ENCODE data around the gene GOLGA6L10. TPM values are rescaled to one million over a fixed set of nuclear protein-coding genes. Genes with fewer than 3 reads are reported as not detected.
"Not testable (repeated sequence)": the region's sequence is repeated elsewhere in the genome, so short reads cannot be mapped to it uniquely, and the experiment has no call there.

GOLGA6L10 gene
- total and polyA plus RNA-seq, 9 donors, result 0.19 to 2.5 (median 0.71) TPM

- peaks cover 9% of the 10 kb centered on the region for H3K27me3 ChIP-seq (ENCODE audit: control insufficient read depth, insufficient read depth, low read length)
- no peaks in the 10 kb centered on the region for H3K9me3 ChIP-seq (replicated peaks; ENCODE audit: control insufficient read depth, low read depth, low read length)
- DNase-seq, result no peak
- 79% methylated on average over 7 of the region's 7 CpGs for WGBS (ENCODE audit: insufficient coverage)
- H3K27ac ChIP-seq (ENCODE audit: low read length), result no peak overlapping the region
- H3K4me3 ChIP-seq (ENCODE audit: low read length), result no peak overlapping the region
- no peaks in the 10 kb centered on the region for H3K4me1 ChIP-seq (ENCODE audit: control insufficient read depth, insufficient read depth, low read length)
- no peaks in the 10 kb centered on the region for H3K36me3 ChIP-seq (ENCODE audit: control insufficient read depth, insufficient read depth, low read length)
Measured at GRCh38 chr15:82300883-82301282, 48.4 kb downstream of the GOLGA6L10 start.

GRCh38 chr15:82300326-82300725 lies 48.9 kb downstream of the GOLGA6L10 start:
- H3K36me3 ChIP-seq (ENCODE audit: control insufficient read depth, insufficient read depth, low read length); H3K27ac ChIP-seq (ENCODE audit: low read length); DNase-seq; H3K4me3 ChIP-seq (ENCODE audit: low read length); H3K4me1 ChIP-seq (ENCODE audit: control insufficient read depth, insufficient read depth, low read length); H3K9me3 ChIP-seq (replicated peaks; ENCODE audit: control insufficient read depth, low read depth, low read length); H3K27me3 ChIP-seq (ENCODE audit: control insufficient read depth, insufficient read depth, low read length): not testable (repeated sequence)
- WGBS (ENCODE audit: insufficient coverage), result 59% methylated on average over 4 of the region's 6 CpGs

DNA sequence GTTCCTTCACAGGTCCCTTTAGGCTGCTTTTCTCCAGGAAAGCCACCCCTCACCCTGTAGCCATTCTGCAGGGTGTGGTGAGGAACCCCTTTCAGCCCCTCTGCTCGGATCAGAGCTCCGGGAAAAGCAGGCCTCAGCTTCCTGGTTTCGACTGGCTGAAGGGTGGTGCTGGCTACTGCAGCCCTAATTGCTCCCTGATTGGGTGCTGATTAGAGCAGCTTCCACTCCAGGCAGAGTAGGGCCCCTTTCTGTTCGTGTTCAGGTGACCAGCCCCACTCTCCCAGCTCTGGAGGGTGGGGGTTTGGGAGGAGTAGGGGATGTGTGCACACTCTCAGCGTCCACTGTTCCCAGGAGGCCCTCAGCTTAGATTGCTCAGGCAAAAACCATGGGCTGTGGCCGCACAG lies 49.8 kb downstream of the GOLGA6L10 start:
- not testable (repeated sequence) for H3K9me3 ChIP-seq (replicated peaks; ENCODE audit: control insufficient read depth, low read depth, low read length); DNase-seq; H3K4me3 ChIP-seq (ENCODE audit: low read length); H3K27me3 ChIP-seq (ENCODE audit: control insufficient read depth, insufficient read depth, low read length); H3K36me3 ChIP-seq (ENCODE audit: control insufficient read depth, insufficient read depth, low read length); H3K4me1 ChIP-seq (ENCODE audit: control insufficient read depth, insufficient read depth, low read length); H3K27ac ChIP-seq (ENCODE audit: low read length)
- 71% methylated on average over 2 of the region's 6 CpGs for WGBS (ENCODE audit: insufficient coverage)

GRCh38 chr15:82298520-82298919 lies 50.8 kb downstream of the GOLGA6L10 start:
- WGBS (ENCODE audit: insufficient coverage), result 9% methylated on average over 40 of the region's 44 CpGs
- H3K27me3 ChIP-seq (ENCODE audit: control insufficient read depth, insufficient read depth, low read length), result peaks cover 9% of the 10 kb centered on the region
- no peak overlapping the region for H3K4me3 ChIP-seq (ENCODE audit: low read length)
- H3K4me1 ChIP-seq (ENCODE audit: control insufficient read depth, insufficient read depth, low read length), result no peaks in the 10 kb centered on the region
- DNase-seq, result no peak
- no peaks in the 10 kb centered on the region for H3K9me3 ChIP-seq (replicated peaks; ENCODE audit: control insufficient read depth, low read depth, low read length)
- no peaks in the 10 kb centered on the region for H3K36me3 ChIP-seq (ENCODE audit: control insufficient read depth, insufficient read depth, low read length)
- H3K27ac ChIP-seq (ENCODE audit: low read length), result no peak overlapping the region

- WGBS (ENCODE audit: insufficient coverage), result 91% methylated on average over 4 of the region's 13 CpGs
- Histone ChIP-seq H3K36me3 (ENCODE audit: control insufficient read depth, insufficient read depth, low read length) (no peaks in the 10 kb centered on the region), H3K27me3 (ENCODE audit: control insufficient read depth, insufficient read depth, low read length) (peaks cover 9% of the 10 kb centered on the region), H3K4me1 (ENCODE audit: control insufficient read depth, insufficient read depth, low read length) (no peaks in the 10 kb centered on the region), H3K27ac (ENCODE audit: low read length) (no peak overlapping the region), H3K9me3 (replicated peaks; ENCODE audit: control insufficient read depth, low read depth, low read length) (no peaks in the 10 kb centered on the region), H3K4me3 (ENCODE audit: low read length) (no peak overlapping the region)
- no peak for DNase-seq
Measured at GRCh38 chr15:82298032-82298431, 51.2 kb downstream of the GOLGA6L10 start.

- no peak overlapping the region for H3K4me3 ChIP-seq (ENCODE audit: low read length)
- peaks cover 9% of the 10 kb centered on the region for H3K27me3 ChIP-seq (ENCODE audit: control insufficient read depth, insufficient read depth, low read length)
- DNase-seq, result no peak
- H3K4me1 ChIP-seq (ENCODE audit: control insufficient read depth, insufficient read depth, low read length), result no peaks in the 10 kb centered on the region
- 86% methylated on average over 5 of the region's 5 CpGs for WGBS (ENCODE audit: insufficient coverage)
- no peak overlapping the region for H3K27ac ChIP-seq (ENCODE audit: low read length)
- H3K36me3 ChIP-seq (ENCODE audit: control insufficient read depth, insufficient read depth, low read length), result no peaks in the 10 kb centered on the region
- H3K9me3 ChIP-seq (replicated peaks; ENCODE audit: control insufficient read depth, low read depth, low read length), result no peaks in the 10 kb centered on the region
Measured at GRCh38 chr15:82297546-82297945, 51.7 kb downstream of the GOLGA6L10 start.

- no peaks in the 10 kb centered on the region for H3K36me3 ChIP-seq (ENCODE audit: control insufficient read depth, insufficient read depth, low read length)
- no peaks in the 10 kb centered on the region for H3K4me1 ChIP-seq (ENCODE audit: control insufficient read depth, insufficient read depth, low read length)
- no peak for DNase-seq
- H3K27me3 ChIP-seq (ENCODE audit: control insufficient read depth, insufficient read depth, low read length), result peaks cover 9% of the 10 kb centered on the region
- 48% methylated on average over 8 of the region's 11 CpGs for WGBS (ENCODE audit: insufficient coverage)
- no peaks in the 10 kb centered on the region for H3K9me3 ChIP-seq (replicated peaks; ENCODE audit: control insufficient read depth, low read depth, low read length)
- H3K27ac ChIP-seq (ENCODE audit: low read length), result no peak overlapping the region
- H3K4me3 ChIP-seq (ENCODE audit: low read length), result no peak overlapping the region
Measured at GRCh38 chr15:82294061-82294690, 55.1 kb downstream of the GOLGA6L10 start.

DNA sequence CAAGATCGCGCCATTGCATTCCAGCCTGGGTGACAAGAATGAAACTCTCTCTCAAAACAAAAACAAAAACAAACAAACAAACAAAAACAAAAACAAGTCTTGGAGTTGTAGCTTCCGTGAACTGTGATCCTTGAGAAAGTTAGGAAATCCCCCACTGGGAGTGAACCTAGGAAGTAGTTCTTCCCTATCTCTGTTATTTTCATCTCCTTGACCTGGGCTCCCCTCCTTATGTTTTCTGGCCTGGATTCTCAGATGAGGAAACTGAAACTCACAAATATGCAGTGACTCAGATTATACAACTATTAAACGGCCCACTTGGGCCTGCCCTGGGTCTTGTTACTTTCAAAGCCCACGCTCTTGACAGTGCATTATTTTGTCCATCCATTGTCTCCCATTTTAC lies 57.0 kb downstream of the GOLGA6L10 start:
- peaks cover 2% of the 10 kb centered on the region for H3K9me3 ChIP-seq (replicated peaks; ENCODE audit: control insufficient read depth, low read depth, low read length)
- no peak overlapping the region for H3K4me3 ChIP-seq (ENCODE audit: low read length)
- DNase-seq, result no peak
- no peaks in the 10 kb centered on the region for H3K36me3 ChIP-seq (ENCODE audit: control insufficient read depth, insufficient read depth, low read length)
- no peak overlapping the region for H3K27ac ChIP-seq (ENCODE audit: low read length)
- no peaks in the 10 kb centered on the region for H3K27me3 ChIP-seq (ENCODE audit: control insufficient read depth, insufficient read depth, low read length)
- 67% methylated on average over 2 of the region's 5 CpGs for WGBS (ENCODE audit: insufficient coverage)
- no peaks in the 10 kb centered on the region for H3K4me1 ChIP-seq (ENCODE audit: control insufficient read depth, insufficient read depth, low read length)

Other genes starting within 250 kb of the GOLGA6L10 start
- 15.9 TPM for gene EFL1, start 86.7 kb downstream of the GOLGA6L10 start, total RNA-seq
- gene EFL1, start 86.7 kb downstream of the GOLGA6L10 start, polyA plus RNA-seq (ENCODE audit: insufficient read depth in 1 of 8, insufficient read length in 8 of 8, low replicate concordance in 1 of 8), result 10 to 100 TPM; 11.3 to 17.4 (median 11.8) TPM
- 1.1 TPM for gene SAXO2, start 86.7 kb downstream of the GOLGA6L10 start, total RNA-seq
- 1 to 10 TPM in 7 of 8 donors, under 1 TPM in 1; 0.89 to 3.5 (median 2.1) TPM for gene SAXO2, start 86.7 kb downstream of the GOLGA6L10 start, polyA plus RNA-seq (ENCODE audit: insufficient read depth in 1 of 8, insufficient read length in 8 of 8, low replicate concordance in 1 of 8)
- gene GOLGA6L9, start 80.3 kb upstream of the GOLGA6L10 start, total RNA-seq, result 1.1 TPM
- gene GOLGA6L9, start 80.3 kb upstream of the GOLGA6L10 start, polyA plus RNA-seq (ENCODE audit: insufficient read depth in 1 of 8, insufficient read length in 8 of 8, low replicate concordance in 1 of 8), result 1 to 10 TPM in 6 of 8 donors, under 1 TPM in 2; 0.88 to 3.9 (median 1.7) TPM
- 5,512 TPM for gene RPS17, start 191.0 kb upstream of the GOLGA6L10 start, total RNA-seq
- gene RPS17, start 191.0 kb upstream of the GOLGA6L10 start, polyA plus RNA-seq (ENCODE audit: insufficient read depth in 1 of 8, insufficient read length in 8 of 8, low replicate concordance in 1 of 8), result 1,000 to 10,000 TPM; 2,775 to 3,824 (median 3,222) TPM